Mucosa of stomach (tissue), 1 donor: ENCODE measurements around the gene NDST1.
A peak's percentile ranks its signal among the peaks of the same experiment; 100 is the strongest.

Source experiments
- H3K27me3 ChIP-seq: one replicate; pipeline ENCODE4 v1.7.0; 2013; ENCODE audit warnings: mild to moderate bottlenecking, low read length; ENCODE audit not compliant: control insufficient read depth, insufficient read depth
- H3K36me3 ChIP-seq: one replicate; pipeline ENCODE4 v1.7.0; 2013; ENCODE audit warnings: low read length; ENCODE audit not compliant: control insufficient read depth, insufficient read depth
- H3K4me1 ChIP-seq: one replicate; pipeline ENCODE4 v1.7.0; 2013; ENCODE audit warnings: mild to moderate bottlenecking, low read length; ENCODE audit not compliant: control insufficient read depth, insufficient read depth
- H3K4me3 ChIP-seq: one replicate; pipeline ENCODE4 v1.7.0; 2013; ENCODE audit warnings: low read length
- H3K9ac ChIP-seq: one replicate; pipeline ENCODE4 v1.7.0; 2013; ENCODE audit warnings: mild to moderate bottlenecking, low read length, moderate library complexity
- H3K9me3 ChIP-seq: one replicate; pipeline ENCODE4 v1.7.0; 2013; ENCODE audit warnings: mild to moderate bottlenecking, low read length, moderate library complexity; ENCODE audit not compliant: control insufficient read depth
- donor health status: Pancreatic carcinoma.

Gene NDST1

DNA sequence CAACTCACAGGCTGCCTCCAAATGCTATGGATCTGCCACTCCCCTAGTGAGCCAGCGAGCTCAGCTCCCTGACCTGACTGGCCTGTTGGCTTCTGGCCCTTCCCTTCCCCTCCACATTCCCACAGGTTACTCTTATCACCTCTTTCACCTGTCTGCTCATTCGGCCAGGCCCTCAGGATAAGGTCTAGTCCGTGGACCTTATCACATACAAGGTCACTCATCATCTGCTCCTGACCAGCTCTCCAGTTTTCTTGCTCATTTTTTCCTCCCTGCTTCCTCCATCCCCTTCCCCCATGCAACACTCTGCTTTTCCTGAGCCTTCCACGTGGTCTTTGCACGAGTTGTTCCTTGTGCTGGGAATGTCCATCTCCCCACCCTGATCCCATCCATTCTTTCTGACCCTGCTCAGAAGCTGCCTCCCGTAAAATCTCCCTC, 25.9 kb upstream of the NDST1 start:
- no peak overlapping the region for H3K4me3 ChIP-seq
- no peaks in the 10 kb centered on the region for H3K36me3 ChIP-seq
- peaks cover 9% of the 10 kb centered on the region for H3K4me1 ChIP-seq
- H3K27me3 ChIP-seq = no peaks in the 10 kb centered on the region
- H3K9me3 ChIP-seq = no peaks in the 10 kb centered on the region
- no peak overlapping the region for H3K9ac ChIP-seq

DNA sequence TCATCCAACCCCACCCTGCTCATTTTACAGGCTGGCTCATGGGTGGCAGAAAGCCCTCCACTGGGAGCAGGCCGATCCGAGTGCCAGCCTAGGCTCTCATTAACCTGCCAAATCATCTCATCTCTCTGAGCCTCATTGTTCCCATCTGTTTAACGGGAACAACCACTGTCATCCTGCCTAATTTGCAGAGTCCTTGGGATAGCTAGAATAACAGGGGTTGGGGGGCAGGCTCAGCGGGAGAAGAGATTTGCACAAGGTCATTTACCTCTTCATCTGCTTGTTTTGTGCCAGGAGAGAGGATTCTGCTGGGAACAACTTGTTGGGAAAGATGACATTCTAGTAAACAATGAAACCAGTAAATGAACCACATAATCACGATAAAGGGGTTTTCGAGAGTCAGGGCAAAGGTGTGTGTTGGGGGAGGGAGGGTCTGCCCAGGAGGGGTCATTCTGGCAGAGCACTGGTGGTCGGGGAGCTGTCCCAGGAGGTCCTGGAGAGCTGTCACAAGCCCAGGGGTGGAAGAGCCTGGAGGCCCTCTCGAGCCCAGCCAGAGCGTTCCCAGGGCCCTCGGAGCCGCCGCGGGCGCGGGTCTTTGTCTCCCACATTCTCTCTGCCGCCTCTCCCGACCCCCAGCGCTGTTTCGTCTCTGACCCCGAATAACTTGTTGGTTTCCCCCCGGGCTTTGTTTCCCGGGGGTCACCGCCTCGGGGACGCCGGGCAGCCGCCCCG, 22.8 kb upstream of the NDST1 start:
- H3K36me3 ChIP-seq = no peaks in the 10 kb centered on the region

GRCh38 chr5:150485693-150486401, 22.1 kb upstream of the NDST1 start:
- Histone ChIP-seq H3K4me1 (peaks cover 42% of the 10 kb centered on the region), H3K27me3 (no peaks in the 10 kb centered on the region), H3K4me3 (peak overlapping the region; percentile 34), H3K9ac (peak overlapping the region; percentile 93), H3K36me3 (no peaks in the 10 kb centered on the region), H3K9me3 (no peaks in the 10 kb centered on the region)

More for the DNA sequence above, 22.8 kb upstream of the NDST1 start:
- H3K27me3 ChIP-seq = no peaks in the 10 kb centered on the region
- no peaks in the 10 kb centered on the region for H3K9me3 ChIP-seq
- peak overlapping the region; percentile 34 for H3K4me3 ChIP-seq
- H3K9ac ChIP-seq = peak overlapping the region; percentile 93
- peaks cover 37% of the 10 kb centered on the region for H3K4me1 ChIP-seq

GRCh38 chr5:150486402-150487198, 21.3 kb upstream of the NDST1 start:
- Histone ChIP-seq H3K9me3 (no peaks in the 10 kb centered on the region), H3K36me3 (no peaks in the 10 kb centered on the region), H3K27me3 (no peaks in the 10 kb centered on the region), H3K4me1 (peaks cover 42% of the 10 kb centered on the region), H3K4me3 (peak overlapping the region; percentile 65), H3K9ac (peak overlapping the region; percentile 93)

- H3K4me1 ChIP-seq = peaks cover 42% of the 10 kb centered on the region
- no peaks in the 10 kb centered on the region for H3K9me3 ChIP-seq
- H3K9ac ChIP-seq = peak overlapping the region; percentile 89
- peak overlapping the region; percentile 65 for H3K4me3 ChIP-seq
- H3K27me3 ChIP-seq = no peaks in the 10 kb centered on the region
- no peaks in the 10 kb centered on the region for H3K36me3 ChIP-seq
These were observed 20.5 kb upstream of the NDST1 start for GRCh38 chr5:150487199-150488061.

DNA sequence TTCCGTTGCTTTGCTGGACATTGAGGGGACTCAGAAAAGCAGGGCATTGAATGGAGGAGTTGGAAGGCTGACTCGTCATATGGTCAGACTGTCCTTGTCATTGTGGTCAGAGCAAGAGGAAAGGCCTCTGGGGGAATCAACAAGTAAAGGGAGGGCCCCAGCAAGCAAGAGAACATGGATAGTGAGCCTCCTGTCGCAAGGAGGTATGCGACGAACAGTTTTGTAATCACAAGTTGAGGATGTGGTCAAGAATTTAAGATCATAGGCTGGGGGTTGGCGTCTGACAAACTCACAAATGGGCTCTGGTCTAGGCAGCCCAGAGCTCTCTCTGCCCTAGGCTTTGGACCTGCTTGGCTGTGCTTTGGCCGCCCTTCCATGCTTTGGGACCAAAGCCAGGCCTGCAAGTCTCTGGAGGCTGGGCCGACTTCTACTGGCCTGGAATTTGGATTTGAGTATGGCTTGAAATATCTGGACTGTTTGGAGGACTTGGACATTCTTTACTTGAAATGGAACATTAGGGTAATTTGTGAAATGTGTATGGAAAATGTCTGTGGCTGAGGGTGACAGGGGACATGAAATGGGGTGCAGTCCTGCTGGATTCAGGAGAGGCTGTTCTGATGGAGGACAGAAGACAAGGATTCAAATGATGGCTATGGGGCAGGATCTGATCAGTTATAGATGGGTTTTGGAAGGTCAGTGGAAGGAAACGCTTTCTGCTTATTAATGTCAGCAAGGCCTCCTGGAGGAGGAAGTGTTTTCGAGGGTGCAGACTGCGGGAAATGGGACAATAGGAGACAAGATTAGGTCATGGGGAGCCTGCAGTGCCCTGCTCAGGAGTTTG, 19.2 kb upstream of the NDST1 start:
- Histone ChIP-seq H3K27me3 (no peaks in the 10 kb centered on the region), H3K9ac (peak overlapping the region; percentile 38), H3K36me3 (no peaks in the 10 kb centered on the region), H3K4me3 (no peak overlapping the region), H3K9me3 (no peaks in the 10 kb centered on the region), H3K4me1 (peaks cover 42% of the 10 kb centered on the region)

- Histone ChIP-seq H3K9ac (peak overlapping the region; percentile 38), H3K9me3 (no peaks in the 10 kb centered on the region), H3K27me3 (no peaks in the 10 kb centered on the region), H3K4me1 (peaks cover 42% of the 10 kb centered on the region), H3K36me3 (no peaks in the 10 kb centered on the region), H3K4me3 (no peak overlapping the region)
These were observed 18.3 kb upstream of the NDST1 start for GRCh38 chr5:150489360-150490295.

- Histone ChIP-seq H3K27me3 (no peaks in the 10 kb centered on the region), H3K9ac (no peak overlapping the region), H3K4me1 (peaks cover 36% of the 10 kb centered on the region), H3K36me3 (no peaks in the 10 kb centered on the region), H3K9me3 (no peaks in the 10 kb centered on the region), H3K4me3 (no peak overlapping the region)
These were observed 17.6 kb upstream of the NDST1 start for GRCh38 chr5:150490296-150490669.

DNA sequence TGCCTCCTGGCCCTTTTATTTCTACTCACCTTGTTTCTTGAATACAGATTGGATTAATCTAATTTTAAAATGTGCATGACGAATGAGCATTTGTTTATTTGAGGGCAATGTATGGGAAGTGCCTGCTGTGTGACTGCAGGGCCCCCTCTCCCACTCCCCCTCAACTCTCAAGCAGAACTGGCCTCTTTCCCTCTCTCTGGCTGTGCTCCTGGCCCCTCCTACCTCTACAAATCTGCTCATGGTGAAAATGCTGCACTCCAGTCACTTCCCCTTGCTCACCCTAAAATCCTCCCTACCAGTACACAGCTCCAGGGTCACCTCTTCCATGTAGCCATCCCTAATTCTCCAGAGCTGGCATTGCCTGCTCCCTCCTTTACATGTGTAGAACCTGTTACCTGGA, 17.2 kb upstream of the NDST1 start:
- Histone ChIP-seq H3K36me3 (no peaks in the 10 kb centered on the region), H3K4me1 (peaks cover 34% of the 10 kb centered on the region), H3K4me3 (no peak overlapping the region), H3K27me3 (no peaks in the 10 kb centered on the region), H3K9ac (no peak overlapping the region), H3K9me3 (no peaks in the 10 kb centered on the region)

GRCh38 chr5:150491876-150492275, 16.1 kb upstream of the NDST1 start:
- no peak overlapping the region for H3K9ac ChIP-seq
- H3K4me3 ChIP-seq = no peak overlapping the region
- H3K4me1 ChIP-seq = peaks cover 39% of the 10 kb centered on the region
- H3K27me3 ChIP-seq = no peaks in the 10 kb centered on the region
- no peaks in the 10 kb centered on the region for H3K36me3 ChIP-seq
- no peaks in the 10 kb centered on the region for H3K9me3 ChIP-seq
